ENCODE measurements around the gene NTSR2.
A peak's percentile ranks its signal among the peaks of the same experiment; 100 is the strongest.

Gene NTSR2

DNA sequence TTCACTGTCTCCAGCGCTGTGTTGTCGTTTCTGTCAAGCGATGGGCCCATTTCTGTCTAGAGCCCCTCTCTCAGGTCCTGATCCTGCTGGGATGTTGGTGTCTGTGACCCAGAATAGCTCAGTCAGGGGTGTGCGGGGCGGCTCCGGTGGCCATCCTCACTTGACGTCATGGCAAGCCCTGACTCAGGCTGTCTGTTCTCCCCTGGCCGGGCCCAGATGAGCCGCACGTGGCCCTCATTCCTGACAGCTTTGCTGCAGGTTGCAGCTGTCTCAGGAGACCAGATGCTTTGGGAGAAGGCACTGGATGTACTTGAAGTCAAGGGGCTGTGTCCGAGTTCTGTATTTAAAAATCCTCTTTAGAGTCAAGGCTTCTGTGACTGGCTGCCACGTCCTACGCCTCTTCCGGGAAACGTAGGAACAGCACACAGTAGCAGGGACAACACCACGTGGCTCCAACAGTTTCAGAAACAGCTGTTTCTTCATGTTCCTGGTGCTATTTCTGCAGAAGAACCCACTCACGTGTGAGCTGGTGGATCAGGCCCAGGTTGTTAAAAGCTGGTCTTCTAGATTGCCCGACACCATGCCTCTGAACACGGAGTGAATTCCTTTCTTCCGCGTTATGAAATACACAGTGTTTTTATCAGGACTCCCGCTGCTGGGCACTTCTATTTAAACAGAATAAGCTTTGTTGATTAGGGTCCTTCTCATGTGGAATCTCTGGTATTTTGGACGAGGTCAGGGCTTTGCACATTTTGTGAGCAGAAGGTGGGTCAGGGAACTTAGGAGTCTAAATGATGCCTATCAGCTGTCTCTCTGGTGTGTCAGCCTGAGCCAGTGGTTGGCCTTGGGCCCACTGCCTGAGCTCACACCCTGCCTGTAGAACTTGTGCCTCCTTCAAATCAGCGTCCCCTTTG is 28.3 kb upstream of the NTSR2 start:
- Histone ChIP-seq H2BK120ac (ENCODE audit: low read depth, low read length) (no peak overlapping the region), H3K36me3 (ENCODE audit: control insufficient read depth, insufficient read depth, low read length) (no peaks in the 10 kb centered on the region), H2BK15ac (replicated peaks; ENCODE audit: low read depth) (no peak overlapping the region), H3K4me3 (ENCODE audit: low read length) (no peak overlapping the region), H3K56ac (ENCODE audit: low read length) (no peak overlapping the region), H3K4me2 (ENCODE audit: low read length) (no peak overlapping the region), H4K8ac (ENCODE audit: low read depth, low read length) (no peak overlapping the region), H3K27me3 (ENCODE audit: insufficient read depth, low read length, poor library complexity) (no peaks in the 10 kb centered on the region), H3K79me1 (ENCODE audit: low read length) (no peaks in the 10 kb centered on the region), H2AK5ac (ENCODE audit: low read length) (no peak overlapping the region), H3K79me2 (ENCODE audit: control insufficient read depth, insufficient read depth, low read length) (no peaks in the 10 kb centered on the region), H4K5ac (ENCODE audit: low read length) (no peak overlapping the region), H3K23ac (ENCODE audit: low read length) (no peak overlapping the region), H3K9ac (ENCODE audit: low read length) (no peak overlapping the region), H3K4me1 (ENCODE audit: control insufficient read depth, low read depth, low read length) (no peaks in the 10 kb centered on the region), H3K4ac (ENCODE audit: low read depth, low read length) (no peak overlapping the region), H2BK5ac (ENCODE audit: low read length) (no peak overlapping the region), H3K18ac (ENCODE audit: low read length) (no peak overlapping the region), H3K27ac (ENCODE audit: low read depth, low read length) (no peak overlapping the region)
- DNase-seq = no peak
- no CpG with 5 or more reads among the region's 24 CpGs for WGBS (ENCODE audit: extremely low coverage, insufficient coverage, low lambda C conversion rate)

DNA sequence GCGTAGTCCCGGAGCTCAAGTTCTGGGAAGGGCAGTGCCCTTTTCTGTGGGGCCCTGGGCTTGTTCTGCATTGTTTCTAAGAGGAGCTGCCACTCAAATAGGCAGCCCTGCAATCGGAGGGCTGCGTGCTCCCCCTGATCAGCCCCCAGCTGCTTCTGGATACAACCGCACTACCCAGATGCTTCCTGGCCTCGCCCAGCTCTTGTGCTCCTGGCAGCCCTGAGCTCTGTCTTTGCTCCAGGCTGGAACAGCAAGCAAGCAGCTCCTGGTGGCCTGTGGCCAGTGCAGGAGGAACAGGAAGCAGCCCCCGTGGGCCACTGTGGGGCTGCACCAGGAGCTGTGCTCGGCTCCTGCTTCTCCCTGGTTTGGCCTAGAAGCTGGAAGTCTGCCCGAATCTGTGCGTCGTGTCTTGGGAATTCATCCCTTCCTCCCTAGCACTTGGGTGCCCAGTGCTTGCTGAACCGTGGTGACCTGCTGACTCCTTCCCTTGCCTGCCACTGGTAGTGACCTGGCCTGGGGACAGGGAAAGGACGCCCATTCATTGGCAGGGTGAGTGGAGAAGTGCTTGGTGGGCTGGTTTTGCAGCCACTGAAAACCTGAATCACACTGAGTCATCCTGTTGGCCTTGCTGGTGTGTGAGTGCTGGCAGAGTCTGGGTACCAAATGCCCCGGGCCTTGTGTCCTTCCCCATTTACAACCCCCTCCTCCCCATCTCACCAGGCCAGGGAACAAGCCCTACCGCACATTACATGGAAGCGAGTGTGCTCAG is 27.3 kb upstream of the NTSR2 start:
- no peak for DNase-seq
- Histone ChIP-seq H3K4me3 (ENCODE audit: low read length) (no peak overlapping the region), H3K9ac (ENCODE audit: low read length) (no peak overlapping the region), H4K8ac (ENCODE audit: low read depth, low read length) (no peak overlapping the region), H3K36me3 (ENCODE audit: control insufficient read depth, insufficient read depth, low read length) (no peaks in the 10 kb centered on the region), H3K79me1 (ENCODE audit: low read length) (no peaks in the 10 kb centered on the region), H3K79me2 (ENCODE audit: control insufficient read depth, insufficient read depth, low read length) (no peaks in the 10 kb centered on the region), H3K27ac (ENCODE audit: low read depth, low read length) (no peak overlapping the region), H2BK120ac (ENCODE audit: low read depth, low read length) (no peak overlapping the region), H2BK5ac (ENCODE audit: low read length) (no peak overlapping the region), H2BK15ac (replicated peaks; ENCODE audit: low read depth) (no peak overlapping the region), H3K56ac (ENCODE audit: low read length) (no peak overlapping the region), H3K27me3 (ENCODE audit: insufficient read depth, low read length, poor library complexity) (no peaks in the 10 kb centered on the region), H3K4me1 (ENCODE audit: control insufficient read depth, low read depth, low read length) (no peaks in the 10 kb centered on the region), H4K5ac (ENCODE audit: low read length) (no peak overlapping the region), H2AK5ac (ENCODE audit: low read length) (no peak overlapping the region), H3K4me2 (ENCODE audit: low read length) (no peak overlapping the region), H3K4ac (ENCODE audit: low read depth, low read length) (no peak overlapping the region), H3K23ac (ENCODE audit: low read length) (no peak overlapping the region), H3K18ac (ENCODE audit: low read length) (no peak overlapping the region)
- no CpG with 5 or more reads among the region's 16 CpGs for WGBS (ENCODE audit: extremely low coverage, insufficient coverage, low lambda C conversion rate)

DNA sequence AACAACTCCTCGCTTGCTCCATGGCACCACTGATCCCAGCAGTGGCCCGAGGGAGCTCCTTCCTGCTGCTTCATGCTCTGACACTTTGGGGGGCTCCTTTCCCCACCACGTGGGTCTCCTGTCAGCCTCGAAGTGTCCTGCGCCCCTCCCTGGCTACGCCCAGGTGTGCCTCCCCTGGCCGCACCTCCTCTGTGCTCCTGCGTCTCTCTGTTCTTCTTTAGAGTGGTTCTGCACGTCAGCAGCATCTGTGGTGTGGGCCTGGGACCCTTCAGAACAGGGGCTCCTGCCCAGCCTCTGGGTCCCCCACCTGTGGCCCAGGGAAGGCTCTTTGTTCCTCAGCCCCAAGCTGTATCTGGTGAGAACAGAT is 26.7 kb upstream of the NTSR2 start:
- Histone ChIP-seq H2BK120ac (ENCODE audit: low read depth, low read length) (no peak overlapping the region), H3K27ac (ENCODE audit: low read depth, low read length) (no peak overlapping the region), H4K5ac (ENCODE audit: low read length) (no peak overlapping the region), H2BK5ac (ENCODE audit: low read length) (no peak overlapping the region), H3K79me1 (ENCODE audit: low read length) (no peaks in the 10 kb centered on the region), H3K4me2 (ENCODE audit: low read length) (no peak overlapping the region), H4K8ac (ENCODE audit: low read depth, low read length) (no peak overlapping the region), H3K27me3 (ENCODE audit: insufficient read depth, low read length, poor library complexity) (no peaks in the 10 kb centered on the region), H3K23ac (ENCODE audit: low read length) (no peak overlapping the region), H2BK15ac (replicated peaks; ENCODE audit: low read depth) (no peak overlapping the region), H3K56ac (ENCODE audit: low read length) (no peak overlapping the region), H3K79me2 (ENCODE audit: control insufficient read depth, insufficient read depth, low read length) (no peaks in the 10 kb centered on the region), H3K4me1 (ENCODE audit: control insufficient read depth, low read depth, low read length) (no peaks in the 10 kb centered on the region), H3K9ac (ENCODE audit: low read length) (no peak overlapping the region), H3K36me3 (ENCODE audit: control insufficient read depth, insufficient read depth, low read length) (no peaks in the 10 kb centered on the region), H3K4ac (ENCODE audit: low read depth, low read length) (no peak overlapping the region), H3K4me3 (ENCODE audit: low read length) (no peak overlapping the region), H3K18ac (ENCODE audit: low read length) (no peak overlapping the region), H2AK5ac (ENCODE audit: low read length) (no peak overlapping the region)
- WGBS (ENCODE audit: extremely low coverage, insufficient coverage, low lambda C conversion rate) = no CpG with 5 or more reads among the region's 9 CpGs
- DNase-seq = no peak

DNA sequence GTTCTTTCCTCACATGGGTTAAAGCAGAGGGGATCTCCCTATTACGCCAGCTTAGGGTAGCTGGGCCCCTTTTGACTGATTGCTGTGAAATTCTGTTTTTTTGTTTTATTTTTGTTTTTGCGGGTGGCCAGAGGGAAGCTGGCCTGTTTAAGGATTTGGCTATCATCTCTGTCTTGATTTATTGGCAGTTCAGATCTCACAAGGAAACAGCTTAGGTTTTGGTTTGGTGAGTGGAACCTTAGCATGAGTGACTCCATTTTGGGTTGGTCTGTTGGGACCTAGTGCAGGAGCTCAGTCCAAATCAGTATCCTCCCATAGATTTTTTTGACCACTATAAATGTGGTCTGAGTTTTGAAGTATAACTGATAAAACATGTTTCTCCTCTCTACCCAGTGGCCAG is 25.6 kb upstream of the NTSR2 start:
- DNase-seq = no peak
- no peak overlapping the region for H2BK120ac ChIP-seq (ENCODE audit: low read depth, low read length)
- H3K4me3 ChIP-seq (ENCODE audit: low read length) = no peak overlapping the region
- H4K5ac ChIP-seq (ENCODE audit: low read length) = no peak overlapping the region
- H3K23ac ChIP-seq (ENCODE audit: low read length) = no peak overlapping the region
- H2BK15ac ChIP-seq (replicated peaks; ENCODE audit: low read depth) = no peak overlapping the region
- H2AK5ac ChIP-seq (ENCODE audit: low read length) = no peak overlapping the region
- no peak overlapping the region for H3K18ac ChIP-seq (ENCODE audit: low read length)
- no peak overlapping the region for H3K4ac ChIP-seq (ENCODE audit: low read depth, low read length)
- H2BK5ac ChIP-seq (ENCODE audit: low read length) = no peak overlapping the region
- no peaks in the 10 kb centered on the region for H3K4me1 ChIP-seq (ENCODE audit: control insufficient read depth, low read depth, low read length)
- no peaks in the 10 kb centered on the region for H3K79me1 ChIP-seq (ENCODE audit: low read length)
- no peak overlapping the region for H3K9ac ChIP-seq (ENCODE audit: low read length)
- no peak overlapping the region for H4K8ac ChIP-seq (ENCODE audit: low read depth, low read length)
- H3K4me2 ChIP-seq (ENCODE audit: low read length) = no peak overlapping the region
- no peaks in the 10 kb centered on the region for H3K27me3 ChIP-seq (ENCODE audit: insufficient read depth, low read length, poor library complexity)
- no peak overlapping the region for H3K56ac ChIP-seq (ENCODE audit: low read length)
- no peak overlapping the region for H3K27ac ChIP-seq (ENCODE audit: low read depth, low read length)
- no peaks in the 10 kb centered on the region for H3K36me3 ChIP-seq (ENCODE audit: control insufficient read depth, insufficient read depth, low read length)
- no CpG with 5 or more reads among the region's 2 CpGs for WGBS (ENCODE audit: extremely low coverage, insufficient coverage, low lambda C conversion rate)
- H3K79me2 ChIP-seq (ENCODE audit: control insufficient read depth, insufficient read depth, low read length) = no peaks in the 10 kb centered on the region

- H2BK120ac ChIP-seq (ENCODE audit: low read depth, low read length) = no peak overlapping the region
- no peak overlapping the region for H4K8ac ChIP-seq (ENCODE audit: low read depth, low read length)
- H2BK15ac ChIP-seq (replicated peaks; ENCODE audit: low read depth) = no peak overlapping the region
- H3K4me3 ChIP-seq (ENCODE audit: low read length) = no peak overlapping the region
- H3K23ac ChIP-seq (ENCODE audit: low read length) = no peak overlapping the region
- no peaks in the 10 kb centered on the region for H3K79me2 ChIP-seq (ENCODE audit: control insufficient read depth, insufficient read depth, low read length)
- no peak overlapping the region for H3K27ac ChIP-seq (ENCODE audit: low read depth, low read length)
- no peaks in the 10 kb centered on the region for H3K27me3 ChIP-seq (ENCODE audit: insufficient read depth, low read length, poor library complexity)
- H3K18ac ChIP-seq (ENCODE audit: low read length) = no peak overlapping the region
- H3K56ac ChIP-seq (ENCODE audit: low read length) = no peak overlapping the region
- DNase-seq = peak; percentile 81
- H3K36me3 ChIP-seq (ENCODE audit: control insufficient read depth, insufficient read depth, low read length) = no peaks in the 10 kb centered on the region
- H3K4ac ChIP-seq (ENCODE audit: low read depth, low read length) = no peak overlapping the region
- H3K9ac ChIP-seq (ENCODE audit: low read length) = no peak overlapping the region
- H4K5ac ChIP-seq (ENCODE audit: low read length) = no peak overlapping the region
- H2BK5ac ChIP-seq (ENCODE audit: low read length) = no peak overlapping the region
- H3K4me2 ChIP-seq (ENCODE audit: low read length) = no peak overlapping the region
- no CpG with 5 or more reads among the region's 9 CpGs for WGBS (ENCODE audit: extremely low coverage, insufficient coverage, low lambda C conversion rate)
- H3K79me1 ChIP-seq (ENCODE audit: low read length) = no peaks in the 10 kb centered on the region
- no peaks in the 10 kb centered on the region for H3K4me1 ChIP-seq (ENCODE audit: control insufficient read depth, low read depth, low read length)
- H2AK5ac ChIP-seq (ENCODE audit: low read length) = no peak overlapping the region
These were observed 23.0 kb upstream of the NTSR2 start for GRCh38 chr2:11692966-11693521.
